GM12891 (cell line): ENCODE results near the gene CARTPT.

ENCODE experiments used
- POLR2A ChIP-seq: IDR thresholded peaks from 2 replicates; pipeline ENCODE4 v1.6.1; 2011; ENCODE audit warnings: low read depth, low read length, control low read depth
- POLR2AphosphoS5 ChIP-seq: IDR thresholded peaks from 2 replicates; pipeline ENCODE4 v1.6.1; 2011; ENCODE audit warnings: low read depth, low read length, control low read depth
- POU2F2 ChIP-seq: IDR thresholded peaks from 2 replicates; pipeline ENCODE4 v1.6.1; 2011; ENCODE audit warnings: low read depth, mild to moderate bottlenecking, control low read depth, low read length, moderate library complexity
- SPI1 ChIP-seq: IDR thresholded peaks from 2 replicates; pipeline ENCODE4 v1.6.1; 2011; ENCODE audit warnings: low read depth, low read length, control low read depth
- TAF1 ChIP-seq: IDR thresholded peaks from 2 replicates; pipeline ENCODE4 v1.6.1; 2011; ENCODE audit warnings: low read depth, low read length, control low read depth

- no peak for TF ChIP-seq POU2F2
- no peak for TF ChIP-seq POLR2A
- TF ChIP-seq POLR2AphosphoS5: no peak
- TF ChIP-seq SPI1: no peak
- TF ChIP-seq TAF1: no peak
Measured at GRCh38 chr5:71699751-71700150, 19.3 kb upstream of the CARTPT start.
